Lower leg skin (tissue), 3 donors: Measurements from ENCODE around the gene SEPTIN12.

ENCODE experiments used
- CTCF ChIP-seq, 3 donors: fragments of 450-650 bp; IDR thresholded peaks; one replicate each; pipeline ENCODE4 v1.5.1; 2016; ENCODE audit warnings: antibody characterized with exemption in 3 of 3, mild to moderate bottlenecking in 3 of 3, moderate library complexity in 2 of 3
- POLR2A ChIP-seq, 2 donors: fragments of 450-650 bp; IDR thresholded peaks; one replicate each; pipeline ENCODE4 v1.6.1; 2016 to 2017; ENCODE audit warnings: antibody characterized with exemption in 2 of 2, mild to moderate bottlenecking in 1 of 2, moderate library complexity in 1 of 2

GRCh38 chr16:4780235-4780634 is 7.9 kb downstream of the SEPTIN12 start:
- TF ChIP-seq CTCF (IDR thresholded peaks at IDR 0.05) (no peak), POLR2A (IDR thresholded peaks at IDR 0.05) (no peak)
